Neural progenitor cell (in vitro differentiated cells): ENCODE data around the gene PCDH9.

Experiments used
- EZH2 ChIP-seq: fragments of 200-600 bp; sonication (generic); IDR thresholded peaks from 2 replicates; pipeline ENCODE4 v1.6.1; 2017; ENCODE audit warnings: antibody characterized with exemption, mild to moderate bottlenecking, moderate library complexity
- TF ChIP-seq, protein P1 (sequence below): fragments of 200-600 bp; sonication (generic); IDR thresholded peaks from 2 replicates; pipeline ENCODE4 v1.5.1; 2017; ENCODE audit warnings: antibody characterized with exemption, mild to moderate bottlenecking

- TF ChIP-seq, protein P1, sequence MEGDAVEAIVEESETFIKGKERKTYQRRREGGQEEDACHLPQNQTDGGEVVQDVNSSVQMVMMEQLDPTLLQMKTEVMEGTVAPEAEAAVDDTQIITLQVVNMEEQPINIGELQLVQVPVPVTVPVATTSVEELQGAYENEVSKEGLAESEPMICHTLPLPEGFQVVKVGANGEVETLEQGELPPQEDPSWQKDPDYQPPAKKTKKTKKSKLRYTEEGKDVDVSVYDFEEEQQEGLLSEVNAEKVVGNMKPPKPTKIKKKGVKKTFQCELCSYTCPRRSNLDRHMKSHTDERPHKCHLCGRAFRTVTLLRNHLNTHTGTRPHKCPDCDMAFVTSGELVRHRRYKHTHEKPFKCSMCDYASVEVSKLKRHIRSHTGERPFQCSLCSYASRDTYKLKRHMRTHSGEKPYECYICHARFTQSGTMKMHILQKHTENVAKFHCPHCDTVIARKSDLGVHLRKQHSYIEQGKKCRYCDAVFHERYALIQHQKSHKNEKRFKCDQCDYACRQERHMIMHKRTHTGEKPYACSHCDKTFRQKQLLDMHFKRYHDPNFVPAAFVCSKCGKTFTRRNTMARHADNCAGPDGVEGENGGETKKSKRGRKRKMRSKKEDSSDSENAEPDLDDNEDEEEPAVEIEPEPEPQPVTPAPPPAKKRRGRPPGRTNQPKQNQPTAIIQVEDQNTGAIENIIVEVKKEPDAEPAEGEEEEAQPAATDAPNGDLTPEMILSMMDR, result no peak
- TF ChIP-seq EZH2, result no peak
Measured at GRCh38 chr13:66405908-66406802, 824.0 kb downstream of the PCDH9 start.
